ENCODE data around the gene B9D2.

- TF ChIP-seq CTCF (IDR thresholded peaks at IDR 0.05 in 8 of 11, conservative IDR thresholded peaks at IDR 0.05 in 3 of 11) (no peak), POLR2A (IDR thresholded peaks at IDR 0.05) (no peak)
Observed at GRCh38 chr19:41399525-41399924, 35.6 kb upstream of the B9D2 start.

All from spleen (tissue), 7 donors.